Measurements from ENCODE around the gene CLTA.

GRCh38 chr9:36194326-36195000 is 3.7 kb downstream of the CLTA start:
- TF ChIP-seq POLR2A (IDR thresholded peaks at IDR 0.05; ENCODE audit: low read depth, low read length) (no peak), POLR2AphosphoS5 (IDR thresholded peaks at IDR 0.05; ENCODE audit: low read depth, low read length) (no peak), TAF1 (IDR thresholded peaks at IDR 0.05; ENCODE audit: low read depth, low read length) (no peak), SPI1 (IDR thresholded peaks at IDR 0.05; ENCODE audit: low read depth, low read length) (no peak)

Data from GM12891 (cell line).